Adrenal gland (tissue), 12 donors: Measurements from ENCODE around the gene HMGXB3. TPM values are rescaled to one million over a fixed set of nuclear protein-coding genes. Genes with fewer than 3 reads are reported as not detected.
"Not testable (repeated sequence)": the region's sequence is repeated elsewhere in the genome, so short reads cannot be mapped to it uniquely, and the experiment has no call there.

Experiments used
- DNase-seq, 7 donors: peaks; one replicate each; pipeline ENCODE4 v3.0.0-alpha.2; 2019 to 2020
- H3K27ac ChIP-seq, 5 donors: fragments of 200-600 bp; sonication (generic) in 4 of 5; 1 replicate in 3 of 5; 2 replicates in 2 of 5; pipeline versions ENCODE4 v1.5.1 to v1.8.0; 2016 to 2020; ENCODE audit warnings: mild to moderate bottlenecking in 1 of 5
- H3K27me3 ChIP-seq: fragments of 200-600 bp; 2 replicates; pipeline ENCODE4 v1.8.0; 2021
- H3K36me3 ChIP-seq, 2 donors: fragments of 200-600 bp; replicated peaks in 1 of 2; 1 replicate in 1 of 2; 2 replicates in 1 of 2; pipeline versions ENCODE4 v1.5.1 to v1.8.0; 2018 to 2022
- H3K4me1 ChIP-seq, 2 donors: fragments of 200-600 bp; replicated peaks in 1 of 2; 1 replicate in 1 of 2; 2 replicates in 1 of 2; pipeline versions ENCODE4 v1.5.1 to v1.8.0; 2018 to 2021
- H3K4me3 ChIP-seq, 4 donors: fragments of 200-600 bp; sonication (generic) in 3 of 4; one replicate each; pipeline ENCODE4 v1.5.1; 2016 to 2018
- H3K9me3 ChIP-seq, 3 donors: fragments of 200-600 bp; sonication (generic) in 1 of 3; replicated peaks in 1 of 3; 1 replicate in 2 of 3; 2 replicates in 1 of 3; pipeline versions ENCODE4 v1.5.1 to v1.8.0; 2016 to 2021
- POLR2A ChIP-seq, 2 donors: fragments of 450-650 bp; IDR thresholded peaks; one replicate each; pipeline ENCODE4 v1.6.1; 2017; ENCODE audit warnings: antibody characterized with exemption in 2 of 2, mild to moderate bottlenecking in 2 of 2, moderate library complexity in 1 of 2
- WGBS, 4 donors: extraction: QIAGEN DNeasy Blood & Tissue Kit in 2 of 4; methylation state at CpG; one replicate each; pipeline versions ENCODE4 v1.1.5 to v1.1.7; 2013 to 2017; 5-methylcytosine and 5-hydroxymethylcytosine counted together
- intact Hi-C, 2 donors: fragments of 100-400 bp; cut with DNase I; formaldehyde crosslinking; loops; one replicate each; pipeline versions ENCODE4 v1.14.1 to v1.15.0; 2022 to 2023
- polyA plus RNA-seq, 3 donors: library from polyadenylated mRNA; stranded (reverse); fragments of 200-250 nt in 2 of 3; fragments of 350-450 nt in 1 of 3; fragmentation: Illumina TruSeq in 1 of 3; extraction: RNeasy Lipid Tissue Mini Kit (QIAGEN cat#74804) in 1 of 3; gene quantifications; one replicate each; pipeline ENCODE4 v1.2.3, GENCODE V29; 2013 to 2014
- total RNA-seq, 9 donors: library from RNA; depleted of rRNA in 4 of 9; stranded (reverse); fragments of >200 nt in 4 of 9; fragments of 120-200 nt in 1 of 9; fragmentation: NEBNext Ultra II Directional in 1 of 9; extraction: Animal tissue kit (Norgen Biotek cat#: 25700) in 1 of 9; gene quantifications; one replicate each; pipeline versions ENCODE4 v1.1.0 to v1.2.4, GENCODE V29; 2013 to 2023
- TF ChIP-seq, protein P1 (sequence below), 6 experiments: fragments of 450-650 bp in 4 of 6; fragments of 200-600 bp in 2 of 6; sonication (generic) in 1 of 6; IDR thresholded peaks; 1 replicate in 5 of 6; 2 replicates in 1 of 6; pipeline versions ENCODE4 v1.5.1 to v1.8.0; 2016 to 2021; ENCODE audit warnings: antibody characterized with exemption in 6 of 6, mild to moderate bottlenecking in 2 of 6, moderate library complexity in 1 of 6
- donor health status: healthy with polysubstance abuse.
- donor health status: Bipolar disorder and iron deficiency.
- donor health status: DM: yes; HTN: yes; CAD: no.
- donor health status: DM: no; HTN: no; CAD: no.
- donor health status: DM: no; HTN: no; CAD: no.
- donor health status: DM: yes; HTN: yes; CAD: no.

HMGXB3 gene
- total and polyA plus RNA-seq, 12 donors = 22.8 to 56.5 (median 36.1) TPM

DNA sequence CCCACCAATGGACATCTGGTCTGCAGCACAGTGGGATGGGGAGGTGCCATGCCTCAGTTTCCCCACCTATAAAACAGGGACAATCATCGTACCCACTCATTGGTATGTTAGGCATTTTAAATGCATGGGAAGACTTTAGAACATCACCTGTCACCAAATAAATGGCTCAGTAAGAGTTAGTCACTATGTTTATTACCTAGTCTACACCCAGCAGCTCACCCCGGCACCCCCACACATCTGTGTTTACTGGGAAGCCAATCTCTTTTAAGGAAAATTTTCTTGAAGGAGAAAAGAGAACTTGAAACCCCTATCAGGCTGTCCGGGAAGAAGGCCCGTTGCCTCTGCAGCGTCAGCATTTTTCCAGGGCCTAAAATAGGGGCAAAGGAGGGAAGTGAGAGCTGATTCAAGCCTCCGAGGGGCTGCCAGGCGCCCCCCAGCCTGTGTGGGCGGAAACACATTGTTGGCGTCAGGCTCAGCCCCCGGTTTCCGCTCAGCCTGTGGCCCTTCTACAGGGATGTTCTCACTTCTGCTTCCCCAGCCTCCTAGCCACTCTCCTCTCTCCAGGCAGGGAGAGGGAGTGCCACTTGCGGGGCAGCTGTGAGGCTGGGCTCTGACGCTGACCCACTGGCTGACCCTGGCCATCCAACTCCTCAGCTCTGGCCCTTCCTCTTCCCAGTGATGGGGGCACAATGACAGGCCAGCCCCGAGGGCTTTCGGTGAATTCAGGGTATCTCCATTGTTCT lies 81.2 kb downstream of the HMGXB3 start:
- DNase-seq = peak; percentile 59 to 82 (median 71)
- TF ChIP-seq POLR2A (IDR thresholded peaks at IDR 0.05) = no peak
- TF ChIP-seq, protein P1, sequence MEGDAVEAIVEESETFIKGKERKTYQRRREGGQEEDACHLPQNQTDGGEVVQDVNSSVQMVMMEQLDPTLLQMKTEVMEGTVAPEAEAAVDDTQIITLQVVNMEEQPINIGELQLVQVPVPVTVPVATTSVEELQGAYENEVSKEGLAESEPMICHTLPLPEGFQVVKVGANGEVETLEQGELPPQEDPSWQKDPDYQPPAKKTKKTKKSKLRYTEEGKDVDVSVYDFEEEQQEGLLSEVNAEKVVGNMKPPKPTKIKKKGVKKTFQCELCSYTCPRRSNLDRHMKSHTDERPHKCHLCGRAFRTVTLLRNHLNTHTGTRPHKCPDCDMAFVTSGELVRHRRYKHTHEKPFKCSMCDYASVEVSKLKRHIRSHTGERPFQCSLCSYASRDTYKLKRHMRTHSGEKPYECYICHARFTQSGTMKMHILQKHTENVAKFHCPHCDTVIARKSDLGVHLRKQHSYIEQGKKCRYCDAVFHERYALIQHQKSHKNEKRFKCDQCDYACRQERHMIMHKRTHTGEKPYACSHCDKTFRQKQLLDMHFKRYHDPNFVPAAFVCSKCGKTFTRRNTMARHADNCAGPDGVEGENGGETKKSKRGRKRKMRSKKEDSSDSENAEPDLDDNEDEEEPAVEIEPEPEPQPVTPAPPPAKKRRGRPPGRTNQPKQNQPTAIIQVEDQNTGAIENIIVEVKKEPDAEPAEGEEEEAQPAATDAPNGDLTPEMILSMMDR (IDR thresholded peaks at IDR 0.05) = no peak
- Histone ChIP-seq H3K36me3 (no peaks in the 10 kb centered on the region), H3K9me3 (no peaks in the 10 kb centered on the region), H3K27me3 (no peaks in the 10 kb centered on the region), H3K4me1 (peaks cover 0 to 5% of the 10 kb centered on the region in 2 donors), H3K27ac (peak overlapping the region in 3 of 5 donors; percentile 16 to 75 (median 51)), H3K4me3 (peak overlapping the region in 1 of 4 donors; percentile 31)
- intact Hi-C loops = no loop called here
- WGBS, 4 donors = 42 to 49% (median 46%) methylated on average over 13 to 15 of the region's 15 CpGs

DNA sequence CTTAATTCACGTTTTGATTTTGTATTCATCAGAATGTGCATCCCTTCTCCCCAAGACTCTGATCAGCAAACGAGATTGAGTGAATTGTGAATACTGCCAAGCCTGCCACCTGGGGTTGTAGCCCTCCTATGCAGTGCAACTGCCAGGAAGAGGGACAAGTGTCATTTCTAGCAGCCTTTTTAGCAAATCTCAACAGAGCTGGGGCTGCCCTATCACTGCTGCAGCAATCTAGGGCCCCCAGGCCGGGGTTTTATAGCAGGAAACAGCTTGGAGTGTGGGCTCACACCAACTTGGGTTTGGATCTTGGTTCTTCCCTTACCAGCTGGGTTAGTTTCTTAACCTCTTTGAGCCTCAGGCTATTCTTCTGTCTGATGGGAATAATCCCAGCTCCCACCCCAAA lies 81.8 kb downstream of the HMGXB3 start:
- no peaks in the 10 kb centered on the region for H3K9me3 ChIP-seq
- H3K27me3 ChIP-seq = no peaks in the 10 kb centered on the region
- peak overlapping the region in 1 of 4 donors; percentile 31 for H3K4me3 ChIP-seq
- H3K27ac ChIP-seq = peak overlapping the region in 3 of 5 donors; percentile 16 to 75 (median 51)
- 44 to 62% (median 53%) methylated on average over 3 of the region's 3 CpGs for WGBS, 4 donors
- peaks cover 0 to 5% of the 10 kb centered on the region in 2 donors for H3K4me1 ChIP-seq
- TF ChIP-seq, protein P1 (IDR thresholded peaks at IDR 0.05) = no peak
- no peak for TF ChIP-seq POLR2A (IDR thresholded peaks at IDR 0.05)
- no peak for DNase-seq
- H3K36me3 ChIP-seq = no peaks in the 10 kb centered on the region
- intact Hi-C loops = no loop called here

DNA sequence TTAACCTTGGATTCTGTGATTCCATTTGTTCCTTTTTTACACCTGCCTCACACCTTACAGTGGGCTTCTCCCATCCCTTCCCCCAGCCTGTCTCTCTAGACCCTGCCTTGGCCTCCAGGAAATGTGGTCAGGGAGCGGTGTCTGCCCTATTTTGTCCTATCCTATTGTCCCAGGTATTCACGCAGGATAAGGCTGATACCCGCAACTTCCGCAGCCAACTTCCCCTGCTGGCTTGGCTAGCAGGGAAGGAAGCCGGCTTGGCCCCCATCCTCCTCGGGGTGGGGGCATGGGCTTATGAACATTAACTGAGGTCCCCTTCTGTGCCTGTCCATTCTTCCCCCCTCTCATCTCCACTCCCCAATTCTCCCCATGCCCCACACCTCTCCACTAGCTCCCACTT lies 82.3 kb downstream of the HMGXB3 start:
- H3K4me1 ChIP-seq = peaks cover 0 to 5% of the 10 kb centered on the region in 2 donors
- WGBS, 4 donors = 57 to 81% (median 80%) methylated on average over 5 to 6 of the region's 6 CpGs
- intact Hi-C loops = no loop called here
- H3K27me3 ChIP-seq = no peaks in the 10 kb centered on the region
- no peaks in the 10 kb centered on the region for H3K9me3 ChIP-seq
- TF ChIP-seq POLR2A (IDR thresholded peaks at IDR 0.05) = no peak
- TF ChIP-seq, protein P1 (IDR thresholded peaks at IDR 0.05) = no peak
- peak overlapping the region in 1 of 4 donors; percentile 31 for H3K4me3 ChIP-seq
- H3K27ac ChIP-seq = peak overlapping the region in 1 of 5 donors; percentile 75
- no peaks in the 10 kb centered on the region for H3K36me3 ChIP-seq
- peak in 1 of 7 donors; percentile 16 for DNase-seq

DNA sequence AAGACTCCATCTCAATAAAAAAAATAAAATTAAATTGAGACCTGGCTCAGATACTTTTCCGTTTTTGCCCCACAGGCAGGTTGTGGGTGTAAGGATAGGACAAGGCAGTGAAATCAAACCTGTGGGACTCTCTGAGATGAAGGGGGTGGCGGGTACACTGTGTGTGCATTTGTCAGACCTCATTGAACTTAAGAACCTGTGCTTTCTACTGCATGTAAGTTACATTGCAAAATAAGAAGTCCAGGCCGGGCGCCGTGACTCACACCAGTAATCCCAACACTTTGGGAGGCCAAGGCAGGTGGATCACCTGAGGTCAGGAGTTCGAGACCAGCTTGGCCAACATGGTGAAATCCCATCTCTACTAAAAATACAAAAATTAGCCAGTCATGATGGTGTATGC lies 84.2 kb downstream of the HMGXB3 start:
- intact Hi-C loops, H3K36me3 ChIP-seq, H3K4me1 ChIP-seq, H3K9me3 ChIP-seq, H3K27me3 ChIP-seq, H3K27ac ChIP-seq: not testable (repeated sequence)
- WGBS, 4 donors = 68 to 80% (median 79%) methylated on average over 3 to 6 of the region's 6 CpGs
- peak in 1 of 7 donors; percentile 3 for DNase-seq
- H3K4me3 ChIP-seq = peak overlapping the region in 1 of 4 donors; percentile 44
